ENCODE results near the gene SLC7A8.

The SLC7A8 gene

GRCh38 chr14:23076785-23077408, 106.6 kb downstream of the SLC7A8 start:
- peaks cover 42 to 82% of the 10 kb centered on the region in 2 experiments for H3K36me3 ChIP-seq (ENCODE audit: control insufficient read depth in 2 of 2, insufficient read depth in 1 of 2, low read length in 2 of 2)
- H3K27ac ChIP-seq (ENCODE audit: extremely low read depth, low read depth, low read length), result no peak overlapping the region

More at GRCh38 chr14:23076785-23077408, 106.6 kb downstream of the SLC7A8 start:
- CTCF ChIA-PET, result interaction anchor here (0.5 to 4.3 kb wide), 37 partner anchors 8 to 387 kb away, joined by 3 to 44 read pairs (median 4); partner anchors contain the start of genes ACIN1, C14orf119 and SLC7A8
- POLR2A ChIA-PET, result interaction anchor here (1.6 to 2.5 kb wide), 2 partner anchors 10 to 18 kb away, joined by 3 to 15 read pairs; partner anchors contain the start of genes ACIN1 and C14orf119
- TF ChIP-seq ZNF26 (tag by site-specific recombination; IDR thresholded peaks at IDR 0.05) (no peak), IKZF3 (tag by site-specific recombination; IDR thresholded peaks at IDR 0.05) (0 out of 2 replicates have a peak, but pooled peaks have one; percentile 40), MEIS1 (CRISPR knock-in tag; IDR thresholded peaks at IDR 0.05; ENCODE audit: borderline replicate concordance) (no peak), ZNF654 (tag by site-specific recombination; IDR thresholded peaks at IDR 0.05; ENCODE audit: low read depth) (peak; percentile 41)
- Histone ChIP-seq H3K4me1 (ENCODE audit: control insufficient read depth, insufficient read depth, low read length) (peaks cover 6% of the 10 kb centered on the region; the same call in 1 of the 2 replicates), H3K4me3 (ENCODE audit: low read depth, low read length) (no peak overlapping the region), H3K9me3 (ENCODE audit: control insufficient read depth, insufficient read depth, low read depth, low read length) (no peaks in the 10 kb centered on the region)
